G401 (cell line): Measurements from ENCODE around the gene WRAP73. TPM values are rescaled to one million over a fixed set of nuclear protein-coding genes. Genes with fewer than 3 reads are reported as not detected.

Experiments
- DNase-seq: peaks from one replicate; pipeline ENCODE4 v3.0.0-alpha.2; 2015; ENCODE audit warnings: low spot score
- in situ Hi-C: cut with HindIII; loops from 2 replicates; pipeline ENCODE4 v1.10.0; 2016; ENCODE audit warnings: low sequenced_read_pairs, mixed read lengths
- total RNA-seq: library from RNA; depleted of rRNA; stranded (reverse); fragments of >200 nt; shearing (Covaris generic); gene quantifications from 2 replicates; pipeline ENCODE4 v1.2.3, GENCODE V29; 2014

WRAP73 gene
- total RNA-seq, 1 experiment from 2014 or later: 40.8 TPM

- in situ Hi-C loops: no loop called here
- DNase-seq: no peak
Measured at GRCh38 chr1:3683197-3683596, 33.3 kb upstream of the WRAP73 start.

GRCh38 chr1:3681898-3682806 lies 32.2 kb upstream of the WRAP73 start:
- in situ Hi-C loops: no loop called here
- no peak for DNase-seq

GRCh38 chr1:3681231-3681897 lies 31.5 kb upstream of the WRAP73 start:
- DNase-seq: no peak

GRCh38 chr1:3680488-3681230 lies 30.8 kb upstream of the WRAP73 start:
- in situ Hi-C loops: no loop called here
- no peak for DNase-seq

More at GRCh38 chr1:3681231-3681897, 31.5 kb upstream of the WRAP73 start:
- in situ Hi-C loops: no loop called here

- in situ Hi-C loops: no loop called here
- DNase-seq: no peak
Measured at GRCh38 chr1:3679799-3680453, 30.0 kb upstream of the WRAP73 start.

- in situ Hi-C loops: no loop called here
- DNase-seq: no peak
Measured at GRCh38 chr1:3679098-3679555, 29.2 kb upstream of the WRAP73 start.

GRCh38 chr1:3678361-3679097 lies 28.6 kb upstream of the WRAP73 start:
- no peak for DNase-seq
- in situ Hi-C loops: no loop called here

GRCh38 chr1:3677484-3677883 lies 27.6 kb upstream of the WRAP73 start:
- DNase-seq: no peak
- in situ Hi-C loops: no loop called here

GRCh38 chr1:3676581-3677470 lies 26.9 kb upstream of the WRAP73 start:
- in situ Hi-C loops: no loop called here
- no peak for DNase-seq

- in situ Hi-C loops: no loop called here
- DNase-seq: no peak
Measured at GRCh38 chr1:3675436-3675835, 25.5 kb upstream of the WRAP73 start.

GRCh38 chr1:3674100-3675094 lies 24.5 kb upstream of the WRAP73 start:
- DNase-seq: no peak
- in situ Hi-C loops: no loop called here

GRCh38 chr1:3673381-3674099 lies 23.6 kb upstream of the WRAP73 start:
- in situ Hi-C loops: no loop called here
- no peak for DNase-seq

- in situ Hi-C loops: no loop called here
- DNase-seq: no peak
Measured at GRCh38 chr1:3672971-3673361, 23.1 kb upstream of the WRAP73 start.

- no peak for DNase-seq
- in situ Hi-C loops: no loop called here
Measured at GRCh38 chr1:3672231-3672970, 22.5 kb upstream of the WRAP73 start.
